Mucosa of descending colon (tissue), 3 donors: ENCODE measurements around the gene MBD5. TPM values are rescaled to one million over a fixed set of nuclear protein-coding genes. Genes with fewer than 3 reads are reported as not detected.

Experiments
- ATAC-seq: fragments of 200-7000 bp; cut with Tn5 transposase; one replicate; pipeline ENCODE4 v1.9.1; 2020; ENCODE audit warnings: mild to moderate bottlenecking, moderate library complexity
- DNase-seq, 3 donors: peaks; one replicate each; pipeline ENCODE4 v3.0.0-alpha.2; 2020
- H3K36me3 ChIP-seq: fragments of 200-600 bp; one replicate; pipeline ENCODE4 v1.8.0; 2021; ENCODE audit warnings: low read depth, mild to moderate bottlenecking
- H3K4me1 ChIP-seq: fragments of 200-600 bp; one replicate; pipeline ENCODE4 v1.8.0; 2021; ENCODE audit warnings: low read depth, mild to moderate bottlenecking
- H3K4me3 ChIP-seq: fragments of 200-600 bp; one replicate; pipeline ENCODE4 v1.8.0; 2021; ENCODE audit warnings: mild to moderate bottlenecking
- H3K9me3 ChIP-seq: fragments of 200-600 bp; one replicate; pipeline ENCODE4 v1.8.0; 2021; ENCODE audit warnings: mild to moderate bottlenecking
- intact Hi-C, 2 donors: fragments of 100-400 bp; cut with DNase I in 1 of 2; cut with micrococcal nuclease in 1 of 2; formaldehyde crosslinking; loops; one replicate each; pipeline versions ENCODE4 v1.11.0 to v1.11.1; 2022; cut with DNase I, micrococcal nuclease
- total RNA-seq, 3 donors: library from RNA; stranded (reverse); fragmentation: NEBNext Ultra II Directional in 2 of 3; extraction: Animal tissue kit (Norgen Biotek cat#: 25700) in 2 of 3; gene quantifications; one replicate each; pipeline versions ENCODE4 v1.2.1 to v1.2.4, GENCODE V29; 2021 to 2023
- TF ChIP-seq, protein P1 (sequence below): fragments of 200-600 bp; IDR thresholded peaks from one replicate; pipeline ENCODE4 v1.8.0; 2022; ENCODE audit warnings: antibody characterized with exemption, mild to moderate bottlenecking
- donor health status: DM: no; HTN: no; CAD: no; lungs with moderate emphysema.
- donor health status: DM: no; HTN: no; CAD: no.
- donor health status: DM: no; HTN: yes; CAD: no.

MBD5 gene
- total RNA-seq, 3 donors from 2014 or later: 31.8 to 69.8 (median 43.8) TPM

DNA sequence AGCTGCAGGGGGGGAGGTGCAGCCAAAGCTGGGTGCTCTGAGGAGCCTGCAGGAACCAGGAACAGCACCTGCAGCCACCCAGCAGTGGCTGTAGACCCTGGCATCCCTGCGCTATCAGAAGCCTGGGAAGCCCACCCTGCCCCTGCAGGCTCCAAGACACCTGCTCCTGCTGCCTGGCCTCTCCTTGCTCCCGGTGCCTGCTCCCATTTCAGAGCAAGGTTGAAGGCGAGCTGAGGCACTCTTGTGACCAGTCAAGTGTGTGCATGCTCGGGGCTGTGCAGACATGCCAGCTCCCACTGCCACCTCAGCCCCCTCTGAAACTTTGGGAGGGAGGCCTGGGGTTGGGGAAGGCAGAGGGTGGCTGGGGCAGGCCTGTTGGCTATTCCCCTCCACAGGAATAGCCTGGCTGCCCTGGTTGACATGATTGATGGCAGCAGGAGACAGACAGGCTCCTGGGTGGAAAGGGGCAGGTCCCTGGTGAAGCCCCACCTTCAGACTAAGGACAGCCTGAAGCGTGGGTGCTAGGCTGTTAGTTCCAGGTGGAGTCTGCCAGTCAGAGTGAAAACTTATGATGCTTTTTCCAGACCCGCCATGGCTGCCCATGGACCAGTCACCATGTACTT, 151.4 kb downstream of the MBD5 start:
- TF ChIP-seq, protein P1, sequence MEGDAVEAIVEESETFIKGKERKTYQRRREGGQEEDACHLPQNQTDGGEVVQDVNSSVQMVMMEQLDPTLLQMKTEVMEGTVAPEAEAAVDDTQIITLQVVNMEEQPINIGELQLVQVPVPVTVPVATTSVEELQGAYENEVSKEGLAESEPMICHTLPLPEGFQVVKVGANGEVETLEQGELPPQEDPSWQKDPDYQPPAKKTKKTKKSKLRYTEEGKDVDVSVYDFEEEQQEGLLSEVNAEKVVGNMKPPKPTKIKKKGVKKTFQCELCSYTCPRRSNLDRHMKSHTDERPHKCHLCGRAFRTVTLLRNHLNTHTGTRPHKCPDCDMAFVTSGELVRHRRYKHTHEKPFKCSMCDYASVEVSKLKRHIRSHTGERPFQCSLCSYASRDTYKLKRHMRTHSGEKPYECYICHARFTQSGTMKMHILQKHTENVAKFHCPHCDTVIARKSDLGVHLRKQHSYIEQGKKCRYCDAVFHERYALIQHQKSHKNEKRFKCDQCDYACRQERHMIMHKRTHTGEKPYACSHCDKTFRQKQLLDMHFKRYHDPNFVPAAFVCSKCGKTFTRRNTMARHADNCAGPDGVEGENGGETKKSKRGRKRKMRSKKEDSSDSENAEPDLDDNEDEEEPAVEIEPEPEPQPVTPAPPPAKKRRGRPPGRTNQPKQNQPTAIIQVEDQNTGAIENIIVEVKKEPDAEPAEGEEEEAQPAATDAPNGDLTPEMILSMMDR: no peak
- intact Hi-C loops: no loop called here
- Histone ChIP-seq H3K36me3 (no peaks in the 10 kb centered on the region), H3K9me3 (no peaks in the 10 kb centered on the region), H3K4me3 (no peak overlapping the region), H3K4me1 (no peaks in the 10 kb centered on the region)
- DNase-seq: peak in 1 of 3 donors; percentile 22
- ATAC-seq: no peak

DNA sequence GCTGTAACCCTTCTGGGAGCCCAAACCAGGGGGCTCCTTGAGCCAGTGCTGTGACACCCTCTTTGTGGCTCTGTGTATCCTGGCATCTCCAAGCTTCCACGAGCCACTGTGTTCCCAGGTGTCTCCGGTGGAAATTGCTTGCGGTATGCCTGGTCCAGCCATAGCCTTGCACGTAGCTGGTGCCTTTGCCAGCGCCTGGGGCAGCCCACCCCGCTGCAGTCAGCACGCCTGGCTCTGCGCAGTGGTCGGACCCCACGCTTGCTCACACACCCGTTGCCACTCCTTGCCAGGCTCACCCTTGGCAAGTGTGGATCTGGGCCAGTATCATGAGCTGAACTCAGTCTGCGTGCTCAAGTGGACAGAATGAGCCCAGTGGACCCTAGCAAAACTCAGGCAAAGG, 152.3 kb downstream of the MBD5 start:
- DNase-seq: peak in 1 of 3 donors; percentile 39
- no peak for ATAC-seq
- intact Hi-C loops: no loop called here
- Histone ChIP-seq H3K4me3 (no peak overlapping the region), H3K36me3 (no peaks in the 10 kb centered on the region), H3K4me1 (no peaks in the 10 kb centered on the region), H3K9me3 (no peaks in the 10 kb centered on the region)
- TF ChIP-seq, protein P1: no peak

DNA sequence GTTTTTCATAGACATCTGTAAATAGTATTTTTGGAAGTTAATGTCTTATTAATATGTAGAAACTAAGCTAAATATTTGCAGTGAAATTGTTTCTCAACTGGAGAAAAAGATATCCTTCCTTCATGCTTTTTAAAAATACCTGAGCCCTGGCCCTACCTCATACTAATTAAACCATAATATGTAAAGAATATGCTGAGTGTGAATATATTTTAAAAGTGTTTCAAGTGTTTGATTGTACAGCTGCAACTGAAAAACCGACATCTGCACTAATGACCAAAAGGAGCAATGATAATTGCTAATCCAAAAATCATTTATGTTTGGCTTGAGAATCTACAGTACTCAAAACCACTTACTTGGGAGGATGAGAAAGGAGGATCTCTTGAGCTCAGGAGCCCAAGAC, 156.7 kb downstream of the MBD5 start:
- Histone ChIP-seq H3K4me1 (no peaks in the 10 kb centered on the region), H3K4me3 (no peak overlapping the region), H3K36me3 (no peaks in the 10 kb centered on the region), H3K9me3 (no peaks in the 10 kb centered on the region)
- TF ChIP-seq, protein P1: no peak
- intact Hi-C loops: no loop called here
- DNase-seq (no peak), ATAC-seq (no peak)

DNA sequence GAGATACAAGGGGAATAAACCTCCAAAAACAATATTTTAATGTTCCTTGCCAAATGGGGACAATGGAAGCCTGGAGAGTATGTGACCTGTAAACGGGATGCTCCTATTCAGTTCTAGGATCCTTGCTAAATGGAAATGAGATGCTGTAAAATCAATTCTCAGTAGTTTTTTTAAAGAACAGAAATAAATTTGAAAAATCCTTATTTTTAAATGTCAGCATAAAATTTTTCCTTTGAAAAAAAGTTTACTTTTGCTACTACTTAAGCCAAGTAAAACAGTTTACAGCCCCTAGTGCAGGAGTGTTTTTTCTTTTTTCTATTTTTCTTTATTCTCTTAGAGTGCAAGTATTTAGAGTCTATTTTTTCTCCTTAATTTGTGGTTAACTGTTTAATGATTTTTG, 158.8 kb downstream of the MBD5 start:
- Histone ChIP-seq H3K9me3 (no peaks in the 10 kb centered on the region), H3K36me3 (no peaks in the 10 kb centered on the region), H3K4me3 (no peak overlapping the region), H3K4me1 (no peaks in the 10 kb centered on the region)
- TF ChIP-seq, protein P1: no peak
- intact Hi-C loops: no loop called here
- no peak for DNase-seq
- ATAC-seq: no peak

DNA sequence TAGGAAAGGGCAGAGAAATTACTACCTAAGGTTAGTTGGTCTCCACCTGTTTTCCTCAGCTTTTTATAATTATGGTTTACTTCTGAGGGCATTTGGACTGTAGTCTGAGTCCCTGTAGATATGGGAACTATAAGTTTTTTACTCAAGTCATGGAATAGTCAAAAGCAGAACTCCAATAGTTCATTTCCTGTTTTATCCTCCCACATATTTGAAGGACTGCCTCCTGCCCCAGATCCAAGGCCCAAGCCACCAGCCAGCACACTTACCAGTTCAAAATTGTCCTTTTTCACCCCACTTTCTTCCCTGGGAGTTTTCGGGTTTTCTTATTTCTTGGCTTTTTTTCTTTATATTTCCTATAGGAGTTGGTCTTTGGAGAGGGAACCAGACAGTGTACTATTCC, 164.1 kb downstream of the MBD5 start:
- DNase-seq (no peak), ATAC-seq (no peak)
- no peaks in the 10 kb centered on the region for H3K36me3 ChIP-seq
- no peaks in the 10 kb centered on the region for H3K9me3 ChIP-seq
- no peaks in the 10 kb centered on the region for H3K4me1 ChIP-seq
- intact Hi-C loops: no loop called here
- H3K4me3 ChIP-seq: no peak overlapping the region
- TF ChIP-seq, protein P1: no peak

DNA sequence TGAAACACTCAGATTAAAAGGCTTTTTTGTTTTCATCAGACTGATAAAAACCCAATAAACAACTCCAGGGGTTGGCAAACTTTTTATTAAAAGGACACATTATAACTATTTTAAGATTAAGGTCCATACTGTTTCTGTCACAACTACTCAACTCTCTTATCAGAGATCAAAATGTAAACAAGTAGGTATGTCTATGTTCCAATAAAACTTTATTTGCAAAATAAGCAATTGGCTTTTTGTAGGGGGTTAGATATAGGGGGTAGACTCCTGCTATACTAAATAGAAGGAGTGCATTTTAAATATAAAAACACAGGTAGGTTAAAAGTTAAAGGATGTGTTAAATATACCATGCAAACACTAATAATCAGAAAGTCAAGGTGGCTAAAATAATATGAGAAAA, 174.0 kb downstream of the MBD5 start:
- DNase-seq (no peak), ATAC-seq (no peak)
- TF ChIP-seq, protein P1: no peak
- H3K9me3 ChIP-seq: no peaks in the 10 kb centered on the region
- no peaks in the 10 kb centered on the region for H3K4me1 ChIP-seq
- no peak overlapping the region for H3K4me3 ChIP-seq
- intact Hi-C loops: no loop called here
- no peaks in the 10 kb centered on the region for H3K36me3 ChIP-seq
